GM21786 (cell line): ENCODE measurements around the gene UGGT2.
"Not testable (repeated sequence)": the region's sequence is repeated elsewhere in the genome, so short reads cannot be mapped to it uniquely, and the experiment has no call there.

Source experiments
- ATAC-seq: cut with Tn5 transposase; IDR thresholded peaks from one replicate; pipeline ENCODE4 v1.9.1; 2021; ENCODE audit not compliant: unreplicated experiment

The UGGT2 gene

DNA sequence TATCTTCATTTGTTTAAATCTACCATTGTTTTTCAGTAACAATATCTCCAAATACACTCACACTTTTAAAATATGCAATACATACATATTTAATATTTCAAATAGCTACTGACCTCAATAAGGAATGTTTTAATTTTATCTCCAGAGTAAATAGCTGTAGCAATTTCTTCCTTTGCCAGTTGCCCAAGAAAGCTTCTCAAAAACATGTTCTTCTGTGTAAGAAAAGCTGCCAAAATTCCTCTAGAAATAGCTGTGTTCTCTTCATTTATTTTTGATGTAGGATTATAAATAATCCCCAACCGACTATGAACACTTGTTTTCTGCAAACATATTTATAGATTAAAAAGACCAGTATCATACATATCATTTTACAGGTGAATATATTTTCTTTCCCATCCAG is 150.5 kb downstream of the UGGT2 start:
- no peak for ATAC-seq

DNA sequence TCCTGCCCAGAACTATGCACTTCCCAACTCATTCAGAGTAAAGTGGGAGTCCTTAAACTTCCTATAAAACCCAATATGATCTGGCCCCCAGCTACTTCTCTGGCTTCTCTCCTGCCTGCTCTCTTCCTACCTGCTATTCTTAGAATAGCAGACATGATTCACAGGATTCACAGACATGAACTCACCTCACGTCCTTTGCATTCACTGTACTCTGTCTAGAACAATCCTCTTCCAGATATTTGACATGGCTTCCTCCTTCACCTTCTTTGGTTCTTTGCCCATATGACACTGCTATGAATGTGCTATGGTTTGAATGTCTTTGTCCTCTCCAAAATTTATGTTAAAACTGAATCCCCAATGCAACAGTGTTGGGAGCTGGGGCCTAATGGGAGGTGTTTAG is 154.9 kb downstream of the UGGT2 start:
- ATAC-seq = no peak

DNA sequence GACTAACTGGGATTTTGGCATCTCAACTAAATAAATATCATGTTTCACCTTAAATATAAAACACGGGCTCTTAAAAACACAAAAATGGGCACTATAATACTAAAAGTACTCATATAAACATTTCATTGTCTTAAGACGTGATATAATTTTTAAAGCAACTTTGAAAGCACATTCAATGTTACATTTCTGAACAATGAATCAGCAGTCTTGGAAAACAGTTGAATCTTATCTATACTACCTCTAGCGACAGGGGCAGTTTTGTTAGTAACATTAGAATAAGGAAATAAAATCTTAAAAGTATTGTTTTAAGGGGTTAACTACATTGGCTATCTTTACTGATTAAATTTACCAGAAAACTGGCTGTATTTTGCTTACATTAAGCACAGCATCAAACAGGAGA is 156.9 kb downstream of the UGGT2 start:
- no peak for ATAC-seq

DNA sequence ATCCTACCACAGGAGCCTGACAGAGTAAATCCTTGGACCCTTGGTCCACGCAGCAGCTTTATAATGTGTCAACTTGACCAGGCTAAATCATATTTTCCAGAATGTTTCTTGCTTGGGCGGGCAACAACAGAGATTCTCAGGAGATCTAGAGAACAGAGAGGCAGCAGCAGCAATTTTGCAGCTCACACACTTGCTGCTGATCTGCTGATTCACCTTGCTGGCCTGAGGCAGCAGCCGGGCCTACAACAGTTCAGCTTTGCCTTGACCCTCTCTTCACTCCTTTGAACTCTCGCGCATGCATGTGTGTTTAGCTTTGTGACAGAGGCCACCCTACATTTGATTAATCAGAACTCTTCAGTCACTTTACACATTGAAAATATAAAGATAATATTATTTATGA is 159.3 kb downstream of the UGGT2 start:
- no peak for ATAC-seq

DNA sequence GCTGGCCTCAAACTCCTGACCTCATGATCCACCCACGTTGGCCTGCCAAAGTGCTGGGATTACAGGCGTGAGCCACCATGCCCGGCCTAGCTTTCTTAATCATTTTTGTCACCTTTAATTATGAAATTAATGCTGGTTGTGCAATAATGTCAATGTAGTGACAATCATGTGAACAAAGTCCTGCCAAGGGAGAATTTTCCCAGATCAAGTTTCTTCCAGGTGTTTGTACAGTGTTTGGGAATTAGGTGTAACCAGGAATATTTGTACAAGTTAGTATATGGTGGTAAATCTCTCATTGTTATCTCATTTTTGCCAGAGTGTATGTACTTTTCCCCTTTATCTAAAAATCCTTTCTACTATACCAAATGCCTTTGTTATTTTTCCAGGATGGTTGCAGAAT is 171.1 kb downstream of the UGGT2 start:
- ATAC-seq = no peak

DNA sequence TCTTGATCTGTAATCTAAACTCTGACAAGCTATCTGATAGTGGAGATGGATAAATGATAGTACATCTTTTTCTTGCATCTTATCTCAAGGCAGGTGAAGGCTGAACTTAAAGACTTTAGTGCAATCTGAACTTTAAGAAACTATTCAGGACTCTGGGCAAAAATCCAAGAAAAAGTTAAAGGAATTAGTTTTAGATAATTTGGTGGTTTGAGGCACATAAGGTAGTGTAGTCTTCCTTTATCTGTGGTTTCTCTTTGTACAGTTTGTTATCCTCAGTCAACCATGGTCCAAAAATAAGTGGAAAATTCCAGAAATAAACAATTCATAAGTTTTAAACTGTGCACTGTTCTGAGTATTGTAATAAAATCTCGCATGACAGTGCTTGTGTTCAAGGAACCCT is 172.9 kb downstream of the UGGT2 start:
- no peak for ATAC-seq

DNA sequence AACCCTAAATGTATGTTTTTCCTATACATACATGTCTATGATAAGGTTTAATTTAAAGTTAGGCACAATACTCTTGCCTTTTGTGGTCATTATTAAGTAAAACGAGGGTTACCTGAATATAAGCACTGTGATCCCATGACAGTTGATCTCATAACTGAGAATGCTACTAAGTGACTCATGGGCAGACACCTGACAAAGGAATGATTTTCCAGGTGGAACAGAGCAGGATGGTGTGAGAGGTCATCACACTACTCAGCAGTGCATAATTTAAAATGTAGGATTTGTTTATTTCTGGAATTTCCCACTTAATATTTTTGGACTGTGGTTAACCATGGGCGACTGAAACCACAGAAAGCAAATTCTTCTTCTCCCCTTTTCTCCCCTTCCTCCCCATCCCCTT is 178.9 kb downstream of the UGGT2 start:
- ATAC-seq = no peak

DNA sequence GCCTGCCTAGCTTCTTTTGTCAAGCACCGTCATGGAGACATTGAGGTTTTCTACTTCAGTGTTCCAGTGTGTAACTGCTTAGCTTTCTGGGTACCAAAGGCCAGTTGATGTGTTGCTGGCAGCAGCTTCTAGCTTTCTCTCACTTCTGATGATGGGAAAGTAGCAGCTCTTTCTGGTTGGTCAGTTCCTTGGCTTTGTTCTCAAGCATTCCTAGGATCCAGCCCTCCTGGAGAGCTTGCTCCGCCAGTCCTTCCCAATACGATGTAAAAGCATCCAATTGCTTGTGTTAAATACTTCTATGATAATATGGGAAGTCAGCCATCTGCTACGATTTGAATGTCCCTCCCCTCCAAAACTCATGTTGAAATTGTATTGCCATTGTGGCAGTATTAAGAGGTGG is 182.8 kb downstream of the UGGT2 start:
- ATAC-seq = no peak

DNA sequence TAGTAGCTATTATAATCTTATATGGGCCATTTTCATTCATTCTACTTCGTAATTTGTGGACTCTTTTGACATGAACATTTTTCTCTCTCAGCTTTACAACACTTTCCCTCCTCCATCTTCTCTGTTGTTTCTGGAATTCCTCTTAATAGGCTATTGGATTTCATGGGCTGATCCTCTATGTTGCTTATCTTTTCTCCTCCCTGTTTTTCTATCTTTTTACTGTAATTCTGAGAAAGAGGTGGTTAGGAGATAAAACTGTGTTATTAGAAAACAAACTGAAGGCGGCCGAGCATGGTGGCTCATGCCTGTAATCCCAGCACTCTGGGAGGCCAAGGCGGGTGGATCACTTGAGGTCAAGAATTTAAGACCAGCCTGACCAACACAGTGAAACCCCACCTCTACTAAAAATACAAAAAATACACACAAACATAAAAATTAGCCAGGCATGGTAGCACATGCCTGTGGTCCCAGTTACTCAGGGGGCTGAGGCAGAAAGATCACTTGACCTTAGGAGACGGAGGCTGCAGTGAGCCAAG is 188.1 kb downstream of the UGGT2 start:
- ATAC-seq = no peak

DNA sequence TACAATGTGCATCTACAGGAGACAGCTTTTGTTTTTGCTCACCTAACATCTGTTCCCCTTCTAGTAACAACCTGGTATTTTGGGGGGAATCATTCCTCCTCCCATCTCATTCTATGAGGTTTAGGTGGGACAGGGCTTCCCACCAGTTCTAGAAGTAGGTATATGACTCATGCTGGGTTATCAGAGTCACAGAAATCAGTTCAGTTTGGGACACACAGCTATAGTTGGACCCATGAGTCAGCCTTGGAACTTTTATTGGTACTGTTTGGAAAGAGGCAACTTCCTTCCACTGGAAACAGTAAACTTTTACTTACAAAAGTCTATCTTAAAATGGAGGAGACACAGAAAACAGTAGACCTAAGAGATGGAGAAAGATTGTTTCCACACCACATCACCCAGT is 190.8 kb downstream of the UGGT2 start:
- no peak for ATAC-seq

DNA sequence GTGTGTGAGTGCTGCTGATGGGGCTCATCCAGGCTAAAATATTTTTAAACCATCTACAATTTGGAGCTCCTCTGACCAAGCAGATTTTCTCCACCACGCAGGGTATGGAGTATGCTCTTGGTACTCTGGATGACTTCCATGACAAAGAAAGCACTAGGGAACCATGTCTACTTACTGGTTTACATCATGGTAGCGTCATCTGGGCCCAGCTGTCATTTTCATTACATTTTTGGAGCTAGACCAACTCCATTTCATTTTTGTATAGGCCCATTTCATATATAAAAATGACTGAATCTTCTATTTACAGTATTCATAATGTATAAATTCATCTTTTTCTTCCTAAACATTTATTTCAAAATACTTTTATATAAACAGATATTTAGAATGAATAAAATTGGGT is 191.9 kb downstream of the UGGT2 start:
- ATAC-seq = no peak

DNA sequence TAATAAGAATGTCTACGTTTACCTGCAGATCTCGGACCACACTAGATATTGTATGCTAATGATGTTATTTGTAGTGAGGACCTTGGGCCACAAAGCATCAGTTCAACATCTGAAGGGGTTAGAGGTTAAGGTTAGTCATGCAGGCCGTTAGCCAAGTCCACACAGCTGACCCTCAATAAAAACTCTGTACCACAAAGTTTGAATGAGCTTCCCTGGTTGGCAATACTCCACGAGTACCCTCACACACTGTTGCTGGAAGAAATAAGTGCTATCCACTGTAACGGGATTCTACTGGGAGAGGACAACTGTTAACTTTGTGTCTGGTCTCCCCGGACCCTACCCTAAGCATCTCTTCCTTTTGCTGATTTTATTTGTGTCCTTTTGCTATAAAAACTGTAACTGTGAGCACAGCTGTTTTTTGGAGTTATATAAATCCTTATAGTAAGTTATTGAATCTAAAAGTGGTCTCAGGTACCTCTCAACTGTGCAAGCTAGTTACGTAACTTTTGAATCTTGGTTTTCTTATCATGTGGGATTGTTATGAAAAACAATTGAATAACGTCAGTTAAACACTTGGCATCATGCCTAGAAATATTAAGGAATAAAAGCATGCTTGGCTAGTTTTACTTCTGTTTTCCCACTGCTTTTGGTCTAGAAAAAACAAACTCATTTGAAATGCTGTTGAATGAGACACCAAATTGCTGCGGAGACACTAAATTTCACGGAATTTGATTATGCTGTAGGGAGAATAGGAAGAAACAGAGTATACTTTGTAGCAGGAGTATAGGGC is 194.7 kb downstream of the UGGT2 start:
- no peak for ATAC-seq

DNA sequence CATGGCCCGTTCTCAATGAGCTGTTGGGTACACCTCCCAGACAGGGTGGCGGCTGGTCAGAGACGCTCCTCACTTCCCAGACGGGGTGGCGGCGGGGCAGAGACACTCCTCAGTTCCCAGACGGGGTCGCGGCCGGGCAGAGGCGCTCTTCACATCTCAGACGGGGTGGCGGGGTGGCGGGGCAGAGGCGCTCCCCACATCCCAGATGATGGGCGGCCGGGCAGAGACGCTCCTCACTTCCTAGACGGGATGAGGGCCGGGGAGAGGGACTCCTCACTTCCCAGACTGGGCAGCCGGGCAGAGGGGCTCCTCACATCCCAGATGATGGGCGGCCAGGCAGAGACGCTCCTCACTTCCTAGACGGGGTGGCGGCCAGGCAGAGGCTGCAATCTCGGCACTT is 207.5 kb downstream of the UGGT2 start:
- ATAC-seq = not testable (repeated sequence)

DNA sequence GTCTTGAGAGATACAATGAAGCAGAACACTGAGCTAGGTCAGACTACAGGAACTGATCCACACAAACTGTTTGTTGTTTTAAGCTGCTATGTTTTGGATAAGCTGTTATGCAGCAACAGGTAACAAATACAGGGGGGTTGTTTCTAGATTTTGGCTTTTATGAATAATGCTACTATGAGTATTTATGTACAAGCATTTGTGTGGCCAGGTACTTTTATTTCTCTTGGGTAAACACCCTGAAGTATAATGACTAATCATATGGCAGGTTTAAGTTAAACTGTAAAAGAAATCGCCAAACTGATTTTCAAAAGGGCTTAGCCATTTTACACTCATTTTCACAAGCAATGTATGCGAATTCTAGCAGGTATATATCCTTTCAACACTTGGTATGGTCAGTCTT is 210.3 kb downstream of the UGGT2 start:
- no peak for ATAC-seq

DNA sequence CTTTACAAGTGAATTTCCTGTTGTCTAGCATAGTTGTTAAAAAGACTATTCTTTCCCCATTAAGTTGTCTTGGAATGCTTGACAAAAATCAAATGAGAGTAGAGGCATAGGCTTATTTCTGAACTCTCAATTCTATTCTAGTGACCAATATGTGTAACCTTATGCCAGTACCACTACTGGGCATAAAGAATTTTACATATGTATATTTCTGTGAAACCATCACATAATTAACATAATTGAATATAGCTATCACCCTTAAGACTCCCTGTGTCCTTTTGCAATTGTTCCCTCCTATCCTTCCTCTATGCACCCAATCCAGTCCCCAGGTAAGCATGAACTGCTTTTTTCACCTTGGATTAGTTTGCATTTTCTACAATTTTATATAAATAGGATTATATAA is 211.3 kb downstream of the UGGT2 start:
- no peak for ATAC-seq

DNA sequence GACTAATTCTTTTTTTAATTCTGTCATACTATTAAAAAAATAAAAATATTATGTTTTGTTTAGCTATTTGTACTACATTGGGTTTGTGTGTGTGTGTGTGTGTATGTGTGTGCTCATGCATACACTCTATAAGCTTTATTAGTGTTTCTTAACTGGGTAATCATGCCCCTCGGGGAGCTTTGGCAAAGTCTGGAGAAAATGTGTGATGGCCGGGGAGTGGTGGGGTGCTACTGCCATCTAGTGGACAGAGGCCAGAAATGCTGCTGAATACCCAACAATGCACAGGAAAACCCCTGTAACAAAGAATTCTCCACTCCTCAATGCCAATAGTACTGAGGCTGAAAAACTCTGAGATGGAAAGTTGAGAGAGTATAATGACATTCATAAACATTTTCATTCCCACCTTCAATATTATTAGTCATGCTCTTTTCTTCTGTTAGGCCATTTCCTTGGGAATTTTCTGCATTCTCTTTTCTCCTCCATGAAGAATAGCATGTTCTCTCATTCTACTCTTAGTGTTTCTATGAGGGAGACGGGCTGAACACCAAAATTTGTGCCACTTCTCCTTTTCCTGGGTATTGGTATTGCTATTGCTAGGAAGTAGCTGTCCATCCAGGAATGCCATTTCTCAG is 219.0 kb downstream of the UGGT2 start:
- peak; percentile 92 for ATAC-seq

DNA sequence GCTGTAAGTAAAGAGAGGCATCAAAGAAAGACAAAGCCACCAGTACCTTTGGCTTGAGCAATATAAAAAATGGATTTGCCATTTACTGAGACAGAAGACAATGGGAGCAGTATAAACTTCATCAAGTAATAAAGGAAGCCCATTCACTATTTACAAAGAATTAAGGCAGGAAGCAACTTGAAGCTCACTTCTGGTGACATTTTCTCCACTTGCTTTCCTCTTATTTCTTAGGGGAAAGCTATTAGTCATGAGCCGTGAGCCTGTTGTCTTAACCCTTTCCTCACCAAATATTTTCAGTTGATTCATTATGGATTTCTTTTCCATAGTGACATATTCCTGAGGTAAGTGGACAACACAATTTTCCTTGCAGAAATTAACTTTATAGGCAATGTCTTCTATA is 219.5 kb downstream of the UGGT2 start:
- no peak for ATAC-seq

DNA sequence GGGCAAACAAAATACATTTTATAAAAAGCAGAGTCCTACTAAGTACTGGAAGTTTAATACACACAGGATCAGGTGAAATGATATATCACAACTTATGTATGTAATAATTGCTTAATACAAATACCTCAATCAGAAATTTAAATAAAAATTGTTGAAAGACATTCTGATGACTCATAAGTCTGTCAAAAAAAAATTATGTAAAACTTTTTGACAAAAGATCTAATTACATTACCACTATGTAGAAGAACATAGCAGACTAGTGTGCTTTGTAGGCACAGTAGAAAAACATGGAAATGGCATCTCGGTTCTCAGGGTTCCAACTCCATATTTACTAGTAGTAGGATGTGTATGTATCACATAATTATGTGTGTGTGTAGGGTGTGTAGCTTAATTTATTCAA is 220.1 kb downstream of the UGGT2 start:
- no peak for ATAC-seq

DNA sequence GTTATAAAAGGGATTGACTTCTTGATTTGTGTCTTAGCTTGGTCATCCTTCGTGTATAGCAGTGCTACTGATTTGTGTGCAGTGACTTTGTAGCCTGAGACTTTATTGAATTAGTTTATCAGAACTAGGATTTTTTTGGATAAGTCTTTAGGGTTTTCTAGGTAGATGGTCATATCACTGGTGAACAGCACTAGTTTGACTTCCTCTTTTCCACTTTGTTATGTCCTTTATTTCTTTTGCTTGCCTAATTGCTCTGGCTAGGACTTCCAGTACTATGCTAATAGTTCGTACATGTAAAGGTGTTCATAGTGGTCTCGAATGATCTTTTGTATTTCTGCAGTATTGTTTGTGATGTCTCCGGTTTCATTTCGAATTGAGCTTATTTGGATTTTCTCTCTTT is 230.9 kb downstream of the UGGT2 start:
- ATAC-seq = no peak

DNA sequence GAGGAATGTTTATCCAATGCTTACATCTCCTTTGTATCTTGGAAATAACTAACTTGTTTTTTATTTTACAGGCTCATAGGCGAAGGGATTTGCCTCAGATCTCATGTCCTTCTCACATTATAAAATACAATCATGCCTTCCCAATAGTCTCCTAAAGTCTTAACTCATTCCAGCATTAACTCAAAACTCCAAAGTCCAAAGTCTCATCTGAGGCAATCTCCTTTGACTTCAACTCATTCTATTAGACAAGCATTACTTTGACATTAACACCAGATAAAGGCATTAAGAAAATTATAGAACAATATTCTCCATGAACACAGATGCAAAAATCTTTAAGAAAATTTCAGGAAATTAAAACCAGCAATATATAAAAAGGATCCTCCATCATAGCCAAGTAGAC is 238.7 kb downstream of the UGGT2 start:
- ATAC-seq = no peak

DNA sequence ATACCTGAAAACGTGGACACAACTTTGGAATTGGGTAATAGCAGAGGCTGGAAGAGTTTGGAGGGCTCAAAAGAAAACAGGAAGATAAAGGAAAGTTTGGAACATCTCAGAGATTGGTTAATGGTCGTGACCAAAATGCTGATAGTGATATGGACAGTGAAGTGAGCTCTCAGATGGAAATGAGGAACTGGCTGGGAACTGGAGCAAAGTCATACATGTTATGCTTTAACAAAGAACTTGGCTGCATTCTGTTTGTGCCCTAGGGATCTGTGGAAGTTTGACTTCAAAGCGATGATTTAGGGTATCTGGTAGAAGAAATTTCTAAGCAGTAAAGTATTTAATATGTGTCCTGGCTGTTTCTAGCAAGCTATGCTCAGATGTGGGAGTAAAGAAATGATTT is 240.1 kb downstream of the UGGT2 start:
- ATAC-seq = no peak

DNA sequence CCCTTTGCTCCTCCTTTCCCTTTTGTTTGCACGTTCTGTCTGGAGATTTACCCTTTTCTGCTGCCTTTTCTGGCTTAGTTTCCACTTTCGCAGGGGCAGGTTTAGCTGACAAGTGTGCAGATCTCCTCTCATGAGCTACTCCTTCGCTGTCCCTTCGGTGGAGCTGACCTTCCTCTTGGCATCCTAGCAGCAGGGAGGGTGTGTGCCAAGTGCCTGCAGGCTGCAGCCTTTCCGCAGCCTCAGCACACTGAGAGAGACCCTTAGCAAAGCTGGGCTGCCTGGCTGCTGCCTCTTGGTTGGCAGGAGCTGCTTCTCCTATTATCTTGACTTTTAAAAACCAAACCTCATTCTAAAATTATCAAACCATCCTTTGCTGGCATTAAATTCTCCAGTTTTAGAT is 243.8 kb downstream of the UGGT2 start:
- no peak for ATAC-seq

DNA sequence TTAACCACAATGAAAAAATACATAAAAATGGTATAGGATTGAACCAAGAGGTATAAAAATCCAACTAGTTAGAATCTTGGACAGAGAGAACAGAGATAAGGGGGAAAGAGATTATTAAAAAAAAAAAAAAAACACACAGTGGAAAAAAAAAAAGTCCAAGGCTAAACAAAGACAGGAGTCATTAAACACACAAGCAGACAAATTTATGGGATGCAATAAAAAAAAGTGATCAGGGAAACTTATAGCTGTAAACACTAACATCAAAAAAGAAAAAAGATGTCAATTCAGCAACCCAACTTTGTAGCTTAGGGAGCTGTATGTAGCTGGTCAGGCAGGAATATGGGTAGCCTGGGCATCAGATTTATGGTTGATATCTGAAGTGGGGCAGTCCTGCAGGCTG is 247.3 kb downstream of the UGGT2 start:
- ATAC-seq = no peak
